Measurements from ENCODE around the gene COL4A2. TPM values are rescaled to one million over a fixed set of nuclear protein-coding genes. Genes with fewer than 3 reads are reported as not detected.
"Not testable (repeated sequence)": the region's sequence is repeated elsewhere in the genome, so short reads cannot be mapped to it uniquely, and the experiment has no call there.

COL4A2 gene
- total RNA-seq, 1 experiment from 2014 or later = 66.0 TPM

DNA sequence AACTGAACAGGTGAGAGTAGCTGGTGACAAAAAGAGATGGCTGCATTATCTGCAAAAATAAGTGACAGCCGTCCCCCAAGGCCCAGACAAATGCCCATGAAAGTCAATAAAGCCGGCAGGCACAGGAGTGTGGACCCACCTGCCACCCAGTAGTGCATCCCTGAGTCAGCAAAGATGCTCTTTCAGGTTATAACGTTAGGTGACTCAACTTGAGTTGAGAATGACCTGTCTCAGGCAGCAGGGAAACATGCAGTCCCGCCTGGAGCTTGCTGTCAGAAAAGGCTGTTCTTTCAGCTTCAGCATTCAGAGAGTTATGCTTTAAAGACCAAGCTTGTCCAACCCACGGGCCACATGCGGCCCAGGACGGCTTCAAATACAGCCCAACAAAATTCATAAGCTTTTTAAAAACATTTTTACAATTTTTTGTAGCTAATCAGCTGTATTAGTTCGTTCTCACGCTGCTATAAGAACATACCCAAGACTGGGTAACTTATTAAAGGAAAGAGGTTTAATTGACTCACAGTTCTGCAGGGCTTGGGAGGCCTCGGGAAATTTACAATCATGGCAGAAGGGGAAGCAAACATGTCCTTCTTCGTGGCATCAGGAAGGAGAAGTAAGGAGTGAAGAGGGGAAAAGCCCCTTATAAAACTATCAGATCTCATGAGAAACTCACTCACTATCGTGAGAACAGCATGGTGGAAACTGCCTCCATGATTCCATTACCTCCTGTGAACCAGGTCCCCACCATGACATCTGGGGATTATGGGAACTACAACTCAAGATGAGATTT lies 144.1 kb downstream of the COL4A2 start:
- Mint-ChIP-seq H3K27me3 (ENCODE audit: insufficient read depth, unreplicated experiment) (no peaks in the 10 kb centered on the region), H3K27ac (ENCODE audit: low read depth, unreplicated experiment) (no peak overlapping the region), H3K4me1 (ENCODE audit: insufficient read depth, unreplicated experiment) (peaks cover 23% of the 10 kb centered on the region), H3K9me3 (ENCODE audit: unreplicated experiment) (no peaks in the 10 kb centered on the region), H3K4me3 (ENCODE audit: unreplicated experiment) (no peak overlapping the region), H3K36me3 (ENCODE audit: insufficient read depth, unreplicated experiment) (peaks cover 14% of the 10 kb centered on the region)
- ChIA-PET CTCF (interaction anchor here (0.6 kb wide), 2 partner anchors 112 to 167 kb away, joined by 3 to 6 read pairs; no protein-coding TSS in a partner anchor), POLR2A (interaction anchor here (0.7 kb wide), 1 partner anchor 212 kb away, joined by 3 read pairs; no protein-coding TSS in a partner anchor)
- intact Hi-C loops (cut with micrococcal nuclease) = no loop called here
- DNase-seq (ENCODE audit: unreplicated experiment) = no peak
- TF ChIP-seq, protein P1, sequence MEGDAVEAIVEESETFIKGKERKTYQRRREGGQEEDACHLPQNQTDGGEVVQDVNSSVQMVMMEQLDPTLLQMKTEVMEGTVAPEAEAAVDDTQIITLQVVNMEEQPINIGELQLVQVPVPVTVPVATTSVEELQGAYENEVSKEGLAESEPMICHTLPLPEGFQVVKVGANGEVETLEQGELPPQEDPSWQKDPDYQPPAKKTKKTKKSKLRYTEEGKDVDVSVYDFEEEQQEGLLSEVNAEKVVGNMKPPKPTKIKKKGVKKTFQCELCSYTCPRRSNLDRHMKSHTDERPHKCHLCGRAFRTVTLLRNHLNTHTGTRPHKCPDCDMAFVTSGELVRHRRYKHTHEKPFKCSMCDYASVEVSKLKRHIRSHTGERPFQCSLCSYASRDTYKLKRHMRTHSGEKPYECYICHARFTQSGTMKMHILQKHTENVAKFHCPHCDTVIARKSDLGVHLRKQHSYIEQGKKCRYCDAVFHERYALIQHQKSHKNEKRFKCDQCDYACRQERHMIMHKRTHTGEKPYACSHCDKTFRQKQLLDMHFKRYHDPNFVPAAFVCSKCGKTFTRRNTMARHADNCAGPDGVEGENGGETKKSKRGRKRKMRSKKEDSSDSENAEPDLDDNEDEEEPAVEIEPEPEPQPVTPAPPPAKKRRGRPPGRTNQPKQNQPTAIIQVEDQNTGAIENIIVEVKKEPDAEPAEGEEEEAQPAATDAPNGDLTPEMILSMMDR (IDR thresholded peaks at IDR 0.05; ENCODE audit: unreplicated experiment) = no peak
- no TSS peak for BruUV-seq (replicated peaks)

DNA sequence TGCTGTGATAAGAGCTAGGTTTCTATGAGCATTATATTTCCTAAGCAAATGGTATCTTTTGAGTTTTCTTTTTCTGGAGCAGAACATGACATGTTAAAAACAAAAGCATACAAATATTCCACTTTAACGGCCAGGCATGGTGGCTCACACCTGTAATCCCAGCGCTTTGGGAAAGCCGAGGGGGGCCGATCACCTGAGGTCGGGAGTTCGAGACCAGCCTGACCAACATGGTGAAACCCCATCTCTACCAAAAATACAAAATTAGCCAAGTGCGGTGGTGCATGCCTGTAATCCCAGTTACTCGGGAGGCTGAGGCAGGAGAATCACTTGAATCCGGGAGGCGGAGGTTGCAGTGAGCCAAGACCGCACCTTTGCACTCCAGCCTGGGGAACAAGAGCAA lies 146.0 kb downstream of the COL4A2 start:
- BruUV-seq (replicated peaks); H3K4me1 Mint-ChIP-seq (ENCODE audit: insufficient read depth, unreplicated experiment); H3K36me3 Mint-ChIP-seq (ENCODE audit: insufficient read depth, unreplicated experiment); H3K9me3 Mint-ChIP-seq (ENCODE audit: unreplicated experiment); DNase-seq (ENCODE audit: unreplicated experiment); intact Hi-C loops (cut with micrococcal nuclease); H3K27ac Mint-ChIP-seq (ENCODE audit: low read depth, unreplicated experiment); POLR2A ChIA-PET; H3K4me3 Mint-ChIP-seq (ENCODE audit: unreplicated experiment); H3K27me3 Mint-ChIP-seq (ENCODE audit: insufficient read depth, unreplicated experiment): not testable (repeated sequence)
- CTCF ChIA-PET = interaction anchor here (0.5 to 0.8 kb wide), 3 partner anchors 9 to 1175 kb away, joined by 3 to 4 read pairs (median 3); no protein-coding TSS in a partner anchor

DNA sequence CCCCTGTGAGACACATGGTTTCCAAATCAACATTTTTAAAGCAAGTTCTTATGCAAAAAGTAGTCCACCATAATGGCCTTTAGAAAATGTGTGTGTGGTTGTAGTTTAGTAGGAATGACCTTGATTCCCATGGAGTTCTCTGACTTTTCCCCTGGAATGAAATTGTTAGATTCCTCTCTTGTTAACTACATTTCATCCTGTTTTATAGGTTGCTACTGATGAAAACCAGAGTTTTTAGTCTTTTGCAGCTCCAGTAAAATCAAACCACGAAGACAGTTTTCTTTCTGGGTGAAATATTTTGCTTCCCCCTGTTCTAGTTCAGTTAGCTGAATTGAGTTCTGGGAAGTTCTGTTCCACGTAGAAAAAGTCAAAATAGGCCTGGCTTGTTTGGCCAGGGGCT lies 146.7 kb downstream of the COL4A2 start:
- no TSS peak for BruUV-seq (replicated peaks)
- TF ChIP-seq, protein P1 (IDR thresholded peaks at IDR 0.05; ENCODE audit: unreplicated experiment) = no peak
- intact Hi-C loops (cut with micrococcal nuclease) = no loop called here
- Mint-ChIP-seq H3K9me3 (ENCODE audit: unreplicated experiment) (no peaks in the 10 kb centered on the region), H3K4me1 (ENCODE audit: insufficient read depth, unreplicated experiment) (peaks cover 7% of the 10 kb centered on the region), H3K36me3 (ENCODE audit: insufficient read depth, unreplicated experiment) (peaks cover 1% of the 10 kb centered on the region), H3K27ac (ENCODE audit: low read depth, unreplicated experiment) (no peak overlapping the region), H3K27me3 (ENCODE audit: insufficient read depth, unreplicated experiment) (no peaks in the 10 kb centered on the region), H3K4me3 (ENCODE audit: unreplicated experiment) (no peak overlapping the region)
- ChIA-PET POLR2A (no interaction called here), CTCF (interaction anchor here (0.6 to 2.9 kb wide), 2 partner anchors 233 to 1176 kb away, joined by 4 to 14 read pairs; no protein-coding TSS in a partner anchor)
- DNase-seq (ENCODE audit: unreplicated experiment) = no peak

DNA sequence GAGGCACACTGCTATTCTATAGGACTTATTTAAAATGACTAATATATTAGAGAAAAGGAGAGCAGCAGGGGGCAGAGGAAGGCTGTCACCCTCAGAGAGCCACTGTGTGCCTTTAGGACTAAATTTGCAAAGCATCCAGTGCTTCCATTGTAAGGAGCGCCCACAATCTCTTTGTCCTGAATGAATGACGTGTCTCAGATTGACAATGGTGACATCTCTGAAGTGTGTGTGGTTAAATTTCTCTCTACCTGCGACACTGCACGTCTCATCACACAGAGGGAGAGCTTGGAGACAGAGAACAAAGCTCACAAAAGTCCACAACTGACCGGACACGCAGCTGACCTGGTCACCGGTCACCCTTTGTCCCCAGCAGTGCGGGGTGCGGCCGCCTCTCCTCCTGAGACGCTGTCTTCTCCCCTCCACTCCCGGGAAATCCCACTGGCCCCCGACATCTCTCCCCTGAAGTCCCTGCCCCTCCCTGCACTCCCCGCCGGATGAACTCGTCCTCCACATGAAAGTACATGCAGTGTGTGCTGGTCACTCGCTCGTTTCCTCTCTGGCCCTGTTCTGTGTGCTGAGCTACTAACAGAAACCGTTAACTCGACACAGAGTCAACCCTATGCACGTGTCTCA lies 147.3 kb downstream of the COL4A2 start:
- TF ChIP-seq, protein P1 (IDR thresholded peaks at IDR 0.05; ENCODE audit: unreplicated experiment) = no peak
- H3K4me3 Mint-ChIP-seq (ENCODE audit: unreplicated experiment) = no peak overlapping the region
- H3K4me1 Mint-ChIP-seq (ENCODE audit: insufficient read depth, unreplicated experiment) = peaks cover 7% of the 10 kb centered on the region
- no peaks in the 10 kb centered on the region for H3K27me3 Mint-ChIP-seq (ENCODE audit: insufficient read depth, unreplicated experiment)
- ChIA-PET CTCF (interaction anchor here (0.5 to 2.9 kb wide), 7 partner anchors 10 to 364 kb away, joined by 3 to 14 read pairs (median 4); no protein-coding TSS in a partner anchor), POLR2A (no interaction called here)
- BruUV-seq (replicated peaks) = no TSS peak
- H3K9me3 Mint-ChIP-seq (ENCODE audit: unreplicated experiment) = no peaks in the 10 kb centered on the region
- intact Hi-C loops (cut with micrococcal nuclease) = no loop called here
- H3K27ac Mint-ChIP-seq (ENCODE audit: low read depth, unreplicated experiment) = peak overlapping the region; percentile 59
- no peaks in the 10 kb centered on the region for H3K36me3 Mint-ChIP-seq (ENCODE audit: insufficient read depth, unreplicated experiment)
- DNase-seq (ENCODE audit: unreplicated experiment) = no peak
